ENCODE data around the gene RTTN. TPM values are rescaled to one million over a fixed set of nuclear protein-coding genes. Genes with fewer than 3 reads are reported as not detected.

Gene RTTN
- total and polyA plus RNA-seq, 2 of the 13 experiments (the other 11 are each of a cell fraction or from before 2014, with no cell fraction given), result 5.4 to 18.7 TPM

DNA sequence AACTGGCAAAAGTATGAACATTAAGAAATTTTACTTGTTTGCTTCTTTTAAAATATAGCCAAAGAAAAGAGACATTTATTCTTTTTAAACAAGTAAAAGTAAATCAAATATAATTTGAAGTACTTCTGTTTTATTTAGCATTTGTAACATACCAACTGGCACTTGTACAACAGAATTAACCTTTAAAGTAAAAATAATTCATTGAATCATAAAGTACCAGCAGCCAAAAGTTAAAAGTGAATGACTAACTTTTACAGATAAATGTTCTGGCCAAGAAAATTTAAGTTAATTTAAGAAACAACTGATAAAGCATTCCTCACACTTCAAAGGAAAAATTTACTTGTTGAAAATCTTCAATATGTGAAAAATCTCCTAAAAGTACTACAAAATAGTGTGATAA lies 23.8 kb downstream of the RTTN start:
- ChIA-PET POLR2A (no interaction called here), CTCF (ENCODE audit: low intra/inter-chr PET ratio, low total read pairs) (no interaction called here)
- no peak overlapping the region for H3K9ac ChIP-seq (ENCODE audit: insufficient read depth, low read depth, low read length)
- no peak overlapping the region for H3K4me3 ChIP-seq (replicated peaks in 1 of 3; ENCODE audit: insufficient read depth in 1 of 3, low read depth in 2 of 3, low read length in 3 of 3)
- no peak overlapping the region for H2AFZ ChIP-seq (ENCODE audit: low read length)
- no TSS peak for BruUV-seq (replicated peaks)
- 0 out of 2 replicates have a peak, but pooled peaks cover 5% of the 10 kb centered on the region for H3K4me1 ChIP-seq (ENCODE audit: insufficient read depth, low read length)
- H3K79me2 ChIP-seq (ENCODE audit: insufficient read depth, low read length), result no peaks in the 10 kb centered on the region
- in situ Hi-C loops (cut with HindIII; ENCODE audit: extremely low pct_ligation_motif_present, low pct_unique_long_range_greater_than_20kb) (no loop called here), intact Hi-C loops (cut with micrococcal nuclease; ENCODE audit: unreplicated experiment) (no loop called here)
- TF ChIP-seq, protein P1, sequence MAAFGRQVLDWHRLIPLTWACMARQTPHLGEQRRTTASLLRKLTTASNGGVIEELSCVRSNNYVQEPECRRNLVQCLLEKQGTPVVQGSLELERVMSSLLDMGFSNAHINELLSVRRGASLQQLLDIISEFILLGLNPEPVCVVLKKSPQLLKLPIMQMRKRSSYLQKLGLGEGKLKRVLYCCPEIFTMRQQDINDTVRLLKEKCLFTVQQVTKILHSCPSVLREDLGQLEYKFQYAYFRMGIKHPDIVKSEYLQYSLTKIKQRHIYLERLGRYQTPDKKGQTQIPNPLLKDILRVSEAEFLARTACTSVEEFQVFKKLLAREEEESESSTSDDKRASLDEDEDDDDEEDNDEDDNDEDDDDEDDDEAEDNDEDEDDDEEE (CRISPR knock-in tag; IDR thresholded peaks at IDR 0.05), result no peak
- TF ChIP-seq ZNF253 (CRISPR knock-in tag; IDR thresholded peaks at IDR 0.05; ENCODE audit: borderline replicate concordance) (no peak), ZNF282 (IDR thresholded peaks at IDR 0.05; ENCODE audit: partially characterized antibody) (no peak), HNF4G (IDR thresholded peaks at IDR 0.05; ENCODE audit: borderline replicate concordance, low read depth, low read length) (no peak), HNF4G (CRISPR knock-in tag; IDR thresholded peaks at IDR 0.05; ENCODE audit: borderline replicate concordance, low read depth) (no peak), ZNF747 (CRISPR knock-in tag; IDR thresholded peaks at IDR 0.05; ENCODE audit: borderline replicate concordance) (no peak), GZF1 (CRISPR knock-in tag; IDR thresholded peaks at IDR 0.05) (no peak), HNRNPLL (IDR thresholded peaks at IDR 0.05; ENCODE audit: low read depth, low read length, poor library complexity, severe bottlenecking) (no peak), ZNF674 (CRISPR knock-in tag; IDR thresholded peaks at IDR 0.05; ENCODE audit: low read depth) (no peak), ZNF691 (CRISPR knock-in tag; IDR thresholded peaks at IDR 0.05; ENCODE audit: borderline replicate concordance, low read depth) (no peak), MIXL1 (CRISPR knock-in tag; IDR thresholded peaks at IDR 0.05) (no peak), HIVEP1 (CRISPR knock-in tag; IDR thresholded peaks at IDR 0.05) (no peak), PRMT3 (CRISPR knock-in tag; IDR thresholded peaks at IDR 0.05; ENCODE audit: borderline replicate concordance, low read depth) (no peak), TEAD2 (CRISPR knock-in tag; IDR thresholded peaks at IDR 0.05) (no peak)
- TF ChIP-seq, protein P2, sequence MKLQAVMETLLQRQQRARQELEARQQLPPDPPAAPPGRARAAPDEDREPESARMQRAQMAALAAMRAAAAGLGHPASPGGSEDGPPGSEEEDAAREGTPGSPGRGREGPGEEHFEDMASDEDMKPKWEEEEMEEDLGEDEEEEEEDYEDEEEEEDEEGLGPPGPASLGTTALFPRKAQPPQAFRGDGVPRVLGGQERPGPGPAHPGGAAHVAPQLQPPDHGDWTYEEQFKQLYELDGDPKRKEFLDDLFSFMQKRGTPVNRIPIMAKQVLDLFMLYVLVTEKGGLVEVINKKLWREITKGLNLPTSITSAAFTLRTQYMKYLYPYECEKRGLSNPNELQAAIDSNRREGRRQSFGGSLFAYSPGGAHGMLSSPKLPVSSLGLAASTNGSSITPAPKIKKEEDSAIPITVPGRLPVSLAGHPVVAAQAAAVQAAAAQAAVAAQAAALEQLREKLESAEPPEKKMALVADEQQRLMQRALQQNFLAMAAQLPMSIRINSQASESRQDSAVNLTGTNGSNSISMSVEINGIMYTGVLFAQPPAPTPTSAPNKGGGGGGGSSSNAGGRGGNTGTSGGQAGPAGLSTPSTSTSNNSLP (IDR thresholded peaks at IDR 0.05; ENCODE audit: low read depth, low read length), result no peak
- TF ChIP-seq, protein P3, sequence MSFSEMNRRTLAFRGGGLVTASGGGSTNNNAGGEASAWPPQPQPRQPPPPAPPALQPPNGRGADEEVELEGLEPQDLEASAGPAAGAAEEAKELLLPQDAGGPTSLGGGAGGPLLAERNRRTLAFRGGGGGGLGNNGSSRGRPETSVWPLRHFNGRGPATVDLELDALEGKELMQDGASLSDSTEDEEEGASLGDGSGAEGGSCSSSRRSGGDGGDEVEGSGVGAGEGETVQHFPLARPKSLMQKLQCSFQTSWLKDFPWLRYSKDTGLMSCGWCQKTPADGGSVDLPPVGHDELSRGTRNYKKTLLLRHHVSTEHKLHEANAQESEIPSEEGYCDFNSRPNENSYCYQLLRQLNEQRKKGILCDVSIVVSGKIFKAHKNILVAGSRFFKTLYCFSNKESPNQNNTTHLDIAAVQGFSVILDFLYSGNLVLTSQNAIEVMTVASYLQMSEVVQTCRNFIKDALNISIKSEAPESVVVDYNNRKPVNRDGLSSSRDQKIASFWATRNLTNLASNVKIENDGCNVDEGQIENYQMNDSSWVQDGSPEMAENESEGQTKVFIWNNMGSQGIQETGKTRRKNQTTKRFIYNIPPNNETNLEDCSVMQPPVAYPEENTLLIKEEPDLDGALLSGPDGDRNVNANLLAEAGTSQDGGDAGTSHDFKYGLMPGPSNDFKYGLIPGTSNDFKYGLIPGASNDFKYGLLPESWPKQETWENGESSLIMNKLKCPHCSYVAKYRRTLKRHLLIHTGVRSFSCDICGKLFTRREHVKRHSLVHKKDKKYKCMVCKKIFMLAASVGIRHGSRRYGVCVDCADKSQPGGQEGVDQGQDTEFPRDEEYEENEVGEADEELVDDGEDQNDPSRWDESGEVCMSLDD (CRISPR knock-in tag; IDR thresholded peaks at IDR 0.05; ENCODE audit: borderline replicate concordance), result no peak
- peaks cover 4 to 16% of the 10 kb centered on the region in 2 experiments; a peak in 3 of 5 replicates for H3K36me3 ChIP-seq (replicated peaks in 1 of 2; ENCODE audit: control insufficient read depth in 1 of 2, insufficient read depth in 2 of 2, low read length in 2 of 2)
- no peaks in the 10 kb centered on the region for H3K27me3 ChIP-seq (ENCODE audit: control insufficient read depth in 1 of 2, insufficient read depth in 2 of 2, low read length in 2 of 2)
- no peaks in the 10 kb centered on the region for H4K20me1 ChIP-seq (ENCODE audit: insufficient read depth, low read length)
- H3K4me2 ChIP-seq (ENCODE audit: low read depth, low read length), result no peak overlapping the region
- ATAC-seq, result no peak
- no peaks in the 10 kb centered on the region for H3K9me3 ChIP-seq (ENCODE audit: low read length)
- no peak for DNase-seq (ENCODE audit: low spot score)
- no peak for FAIRE-seq
- H3K27ac ChIP-seq (ENCODE audit: extremely low read length, insufficient read depth, low read length), result no peak overlapping the region
